GM21786 (cell line): ENCODE data around the gene BMPR1A.

ENCODE experiments used
- ATAC-seq: cut with Tn5 transposase; IDR thresholded peaks from one replicate; pipeline ENCODE4 v1.9.1; 2021; ENCODE audit not compliant: unreplicated experiment

The BMPR1A gene

GRCh38 chr10:86799188-86799845 lies 42.9 kb downstream of the BMPR1A start:
- no peak for ATAC-seq

- ATAC-seq: no peak
These were observed 45.6 kb downstream of the BMPR1A start for GRCh38 chr10:86801995-86802394.

- no peak for ATAC-seq
These were observed 46.2 kb downstream of the BMPR1A start for GRCh38 chr10:86802473-86803108.

- ATAC-seq: no peak
These were observed 46.7 kb downstream of the BMPR1A start for GRCh38 chr10:86803156-86803555.

GRCh38 chr10:86804805-86805204 lies 48.4 kb downstream of the BMPR1A start:
- no peak for ATAC-seq

- no peak for ATAC-seq
These were observed 56.7 kb downstream of the BMPR1A start for GRCh38 chr10:86813101-86813500.

GRCh38 chr10:86813982-86814381 lies 57.6 kb downstream of the BMPR1A start:
- ATAC-seq: no peak

- no peak for ATAC-seq
These were observed 58.7 kb downstream of the BMPR1A start for GRCh38 chr10:86815035-86815617.

- no peak for ATAC-seq
These were observed 59.2 kb downstream of the BMPR1A start for GRCh38 chr10:86815640-86816039.

GRCh38 chr10:86817246-86817645 lies 60.8 kb downstream of the BMPR1A start:
- no peak for ATAC-seq

- no peak for ATAC-seq
These were observed 63.1 kb downstream of the BMPR1A start for GRCh38 chr10:86819567-86819966.

- no peak for ATAC-seq
These were observed 64.1 kb downstream of the BMPR1A start for GRCh38 chr10:86820509-86820908.

GRCh38 chr10:86821388-86821999 lies 65.1 kb downstream of the BMPR1A start:
- ATAC-seq: no peak

GRCh38 chr10:86823565-86823964 lies 67.1 kb downstream of the BMPR1A start:
- ATAC-seq: no peak

- no peak for ATAC-seq
These were observed 67.7 kb downstream of the BMPR1A start for GRCh38 chr10:86824151-86824550.

- ATAC-seq: no peak
These were observed 68.9 kb downstream of the BMPR1A start for GRCh38 chr10:86825366-86825765.

- ATAC-seq: no peak
These were observed 71.2 kb downstream of the BMPR1A start for GRCh38 chr10:86827639-86828038.

GRCh38 chr10:86828145-86828544 lies 71.7 kb downstream of the BMPR1A start:
- ATAC-seq: no peak

- ATAC-seq: no peak
These were observed 73.1 kb downstream of the BMPR1A start for GRCh38 chr10:86829472-86829871.

- no peak for ATAC-seq
These were observed 73.7 kb downstream of the BMPR1A start for GRCh38 chr10:86830043-86830591.

GRCh38 chr10:86833969-86834368 lies 77.5 kb downstream of the BMPR1A start:
- ATAC-seq: no peak

- ATAC-seq: no peak
These were observed 79.6 kb downstream of the BMPR1A start for GRCh38 chr10:86836044-86836443.
